Hippocampal formation (tissue), 2 donors: ENCODE measurements around the gene KCNK1.
"Not testable (repeated sequence)": the region's sequence is repeated elsewhere in the genome, so short reads cannot be mapped to it uniquely, and the experiment has no call there.

ENCODE experiments used
- DNase-seq, 2 donors: peaks; one replicate each; lab custom pipeline; 2025; lab: John Stamatoyannopoulos, UW

Gene KCNK1

GRCh38 chr1:233607252-233608119, 6.4 kb upstream of the KCNK1 start:
- no peak for DNase-seq

- DNase-seq: no peak
Observed at GRCh38 chr1:233608988-233609387, 4.9 kb upstream of the KCNK1 start.

GRCh38 chr1:233609926-233610325, 4.0 kb upstream of the KCNK1 start:
- DNase-seq: no peak

GRCh38 chr1:233610628-233611027, 3.3 kb upstream of the KCNK1 start:
- no peak for DNase-seq

- DNase-seq: not testable (repeated sequence)
Observed at GRCh38 chr1:233611363-233611762, 2.5 kb upstream of the KCNK1 start.

GRCh38 chr1:233614173-233614742, 352 bp downstream of the KCNK1 start:
- peak in 1 of 2 donors; percentile 67 for DNase-seq

- DNase-seq: no peak
Observed at GRCh38 chr1:233614743-233615521, 1.0 kb downstream of the KCNK1 start.

- no peak for DNase-seq
Observed at GRCh38 chr1:233615571-233615970, 1.7 kb downstream of the KCNK1 start.

GRCh38 chr1:233617025-233617424, 3.1 kb downstream of the KCNK1 start:
- DNase-seq: no peak

- DNase-seq: not testable (repeated sequence)
Observed at GRCh38 chr1:233619414-233619813, 5.5 kb downstream of the KCNK1 start.

GRCh38 chr1:233620065-233620464, 6.2 kb downstream of the KCNK1 start:
- DNase-seq: no peak

GRCh38 chr1:233621923-233622322, 8.0 kb downstream of the KCNK1 start:
- no peak for DNase-seq

- DNase-seq: no peak
Observed at GRCh38 chr1:233624289-233624688, 10.4 kb downstream of the KCNK1 start.

- DNase-seq: no peak
Observed at GRCh38 chr1:233625087-233625486, 11.2 kb downstream of the KCNK1 start.

- no peak for DNase-seq
Observed at GRCh38 chr1:233625510-233625981, 11.6 kb downstream of the KCNK1 start.

- DNase-seq: no peak
Observed at GRCh38 chr1:233627376-233627775, 13.5 kb downstream of the KCNK1 start.

GRCh38 chr1:233627823-233628222, 13.9 kb downstream of the KCNK1 start:
- no peak for DNase-seq

- DNase-seq: no peak
Observed at GRCh38 chr1:233629305-233629935, 15.5 kb downstream of the KCNK1 start.

GRCh38 chr1:233631810-233632405, 18.0 kb downstream of the KCNK1 start:
- no peak for DNase-seq

GRCh38 chr1:233632436-233632835, 18.5 kb downstream of the KCNK1 start:
- DNase-seq: no peak

GRCh38 chr1:233635765-233636502, 22.0 kb downstream of the KCNK1 start:
- DNase-seq: no peak
